HG02588 (cell line): ENCODE data around the gene BICRA.
"Not testable (repeated sequence)": the region's sequence is repeated elsewhere in the genome, so short reads cannot be mapped to it uniquely, and the experiment has no call there.

Source experiments
- ATAC-seq: cut with Tn5 transposase; IDR thresholded peaks from one replicate; pipeline ENCODE4 v1.9.1; 2021; ENCODE audit warnings: mild to moderate bottlenecking, moderate library complexity; ENCODE audit not compliant: unreplicated experiment

Gene BICRA

DNA sequence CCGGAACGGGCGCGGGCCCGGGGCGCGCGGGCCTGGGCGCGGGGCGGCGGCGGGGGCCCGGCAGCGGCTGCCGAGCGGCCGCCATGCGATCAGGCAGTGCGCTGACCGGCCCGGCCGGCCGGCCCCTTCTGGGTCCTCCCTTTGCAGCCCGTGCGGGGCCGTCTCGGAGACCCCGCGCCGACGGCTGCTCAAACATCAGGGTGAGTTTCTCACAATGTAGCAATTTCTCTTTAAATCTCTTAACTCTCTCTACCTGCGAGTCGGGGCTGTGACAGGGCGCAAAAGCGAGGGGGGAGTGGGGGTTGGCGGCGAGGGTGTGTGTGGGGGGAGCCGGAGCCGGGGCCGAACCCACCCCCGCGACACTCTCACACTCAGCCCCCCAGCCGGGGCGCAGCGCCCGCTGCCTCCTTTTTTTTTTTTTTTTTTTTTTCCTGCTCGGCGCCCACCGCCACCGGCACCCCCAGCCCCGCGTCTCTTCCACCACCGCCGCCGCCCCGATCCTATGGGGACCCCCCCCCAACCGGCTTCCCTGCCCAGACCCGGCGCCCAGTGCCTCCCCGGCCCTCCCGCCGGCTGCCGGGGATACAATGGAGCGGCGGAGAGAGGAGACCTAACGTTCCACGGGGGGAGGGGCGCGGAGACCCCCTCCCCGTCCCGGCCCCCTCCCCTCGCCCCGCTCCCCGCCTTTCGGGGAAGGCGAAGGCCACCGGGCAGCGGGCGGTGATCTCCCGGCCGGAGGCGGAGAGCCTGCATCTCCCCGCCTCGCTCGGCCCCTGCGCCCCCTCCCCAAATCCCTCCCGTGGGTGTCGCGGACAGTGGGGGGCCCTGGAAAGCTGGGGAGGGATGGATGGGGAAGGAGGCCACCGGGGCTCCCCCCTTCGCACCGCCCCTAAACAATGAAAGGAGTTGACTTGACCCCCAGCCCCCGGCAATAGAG is at the start of gene BICRA:
Gene BICRA (plus strand): TSS at position 166 of the 937 bp plus-strand sequence. CDS start 64,441 bp downstream, outside the sequence.
- peak; percentile 39 for ATAC-seq

DNA sequence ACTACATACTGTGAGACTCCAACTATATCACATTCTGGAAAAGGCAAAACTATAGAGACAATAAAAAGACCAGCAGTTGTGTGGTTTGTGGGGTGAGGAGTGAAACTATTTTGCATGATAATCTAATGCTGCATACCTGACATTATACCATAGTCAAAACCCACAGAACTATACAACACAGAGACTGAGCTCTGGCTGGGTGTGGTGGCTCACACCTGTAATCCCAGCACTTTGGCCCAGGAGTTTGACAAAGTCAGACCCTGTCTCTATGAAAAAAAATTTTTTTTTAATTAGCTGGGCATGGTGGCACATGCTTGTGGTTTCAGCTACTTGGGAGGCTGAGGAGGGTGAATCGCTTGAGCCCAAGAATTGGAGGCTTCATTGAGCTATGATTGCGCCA is 47.9 kb upstream of the BICRA start:
- ATAC-seq, result no peak

DNA sequence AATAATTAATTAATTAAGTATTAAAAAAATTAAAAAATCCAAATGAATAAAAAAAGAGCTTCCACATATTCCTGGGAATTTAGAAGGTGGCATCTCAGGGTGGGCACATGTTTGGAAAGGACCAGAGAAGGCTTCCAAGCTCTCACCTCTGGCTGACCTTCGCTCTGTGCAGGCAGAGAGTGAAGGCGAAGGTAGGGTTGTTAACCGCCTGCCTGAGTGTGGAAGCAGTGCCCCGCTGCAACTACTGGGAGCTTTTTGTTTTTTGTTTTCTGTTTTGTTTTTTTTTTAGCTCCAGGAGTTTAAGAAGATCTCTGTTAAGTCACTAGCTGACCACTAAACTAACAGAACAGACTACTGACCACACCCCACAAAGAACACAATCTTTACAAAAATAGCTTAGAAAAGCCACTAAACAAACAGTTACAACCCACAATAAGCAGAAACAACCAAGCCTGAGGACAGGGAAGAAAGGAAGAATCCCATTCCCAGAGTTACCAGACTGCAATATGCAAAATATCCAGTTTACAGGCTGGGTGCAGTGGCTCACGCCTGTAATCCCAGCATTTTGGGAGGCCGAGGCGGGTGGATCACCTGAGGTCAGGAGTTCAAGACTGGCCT is 47.4 kb upstream of the BICRA start:
- ATAC-seq, result no peak

DNA sequence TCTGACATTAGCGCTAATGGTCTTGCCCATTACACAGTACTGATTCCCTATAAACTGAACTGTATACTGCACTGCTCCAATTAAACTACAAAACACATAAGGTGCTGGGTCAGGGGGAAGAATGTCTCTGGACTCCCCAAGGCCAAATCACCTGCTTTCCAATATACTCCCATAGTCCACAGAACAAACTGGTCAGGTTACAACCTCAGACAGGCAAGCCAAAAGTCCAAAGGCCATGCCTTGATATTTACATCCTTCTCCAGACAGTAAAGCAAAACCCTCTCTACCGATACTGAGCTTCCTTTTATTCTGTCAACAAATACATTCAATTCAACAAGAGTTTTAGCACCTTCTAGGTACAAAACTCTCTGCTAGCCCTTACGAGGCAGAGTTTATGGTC is 44.9 kb upstream of the BICRA start:
- no peak for ATAC-seq

DNA sequence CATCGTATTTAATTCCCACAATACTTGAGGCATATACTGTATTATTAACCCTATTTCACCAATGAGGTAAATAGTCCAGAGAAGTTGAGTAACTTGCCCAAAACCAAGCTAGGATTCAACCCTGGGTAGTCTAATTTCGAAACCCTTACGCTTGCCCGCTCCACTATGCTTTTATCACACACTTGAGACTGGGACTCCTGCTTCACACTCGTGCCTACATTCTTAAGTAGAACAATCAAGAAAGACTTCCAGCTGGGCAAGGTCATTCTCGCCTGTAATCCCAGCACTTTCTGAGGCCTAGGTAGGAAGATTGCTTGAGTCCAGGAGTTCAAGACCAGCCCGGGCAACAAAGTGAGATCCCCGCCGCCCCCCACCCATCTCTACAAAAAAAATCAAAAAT is 39.6 kb upstream of the BICRA start:
- no peak for ATAC-seq

DNA sequence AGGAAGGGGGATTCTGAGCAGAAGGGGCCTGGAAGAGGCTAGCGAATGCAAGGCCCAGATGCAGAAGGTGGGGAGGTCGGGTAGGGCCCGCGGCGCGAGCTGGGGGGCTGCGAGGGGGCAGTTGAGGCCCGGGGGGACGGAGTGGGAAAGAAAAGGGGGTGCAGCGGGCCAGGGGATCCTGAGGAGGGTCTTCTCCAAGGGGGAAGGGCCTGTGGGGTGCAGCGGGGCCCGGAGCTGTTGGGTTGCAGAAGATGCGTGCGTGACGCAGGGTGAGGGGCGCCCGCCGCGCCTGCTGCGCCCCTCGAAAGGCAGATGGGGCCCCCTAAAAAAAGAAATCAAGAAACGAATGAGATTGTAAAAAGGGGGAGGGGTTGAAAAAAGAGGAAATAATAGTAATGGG is 36.3 kb upstream of the BICRA start:
- no peak for ATAC-seq

DNA sequence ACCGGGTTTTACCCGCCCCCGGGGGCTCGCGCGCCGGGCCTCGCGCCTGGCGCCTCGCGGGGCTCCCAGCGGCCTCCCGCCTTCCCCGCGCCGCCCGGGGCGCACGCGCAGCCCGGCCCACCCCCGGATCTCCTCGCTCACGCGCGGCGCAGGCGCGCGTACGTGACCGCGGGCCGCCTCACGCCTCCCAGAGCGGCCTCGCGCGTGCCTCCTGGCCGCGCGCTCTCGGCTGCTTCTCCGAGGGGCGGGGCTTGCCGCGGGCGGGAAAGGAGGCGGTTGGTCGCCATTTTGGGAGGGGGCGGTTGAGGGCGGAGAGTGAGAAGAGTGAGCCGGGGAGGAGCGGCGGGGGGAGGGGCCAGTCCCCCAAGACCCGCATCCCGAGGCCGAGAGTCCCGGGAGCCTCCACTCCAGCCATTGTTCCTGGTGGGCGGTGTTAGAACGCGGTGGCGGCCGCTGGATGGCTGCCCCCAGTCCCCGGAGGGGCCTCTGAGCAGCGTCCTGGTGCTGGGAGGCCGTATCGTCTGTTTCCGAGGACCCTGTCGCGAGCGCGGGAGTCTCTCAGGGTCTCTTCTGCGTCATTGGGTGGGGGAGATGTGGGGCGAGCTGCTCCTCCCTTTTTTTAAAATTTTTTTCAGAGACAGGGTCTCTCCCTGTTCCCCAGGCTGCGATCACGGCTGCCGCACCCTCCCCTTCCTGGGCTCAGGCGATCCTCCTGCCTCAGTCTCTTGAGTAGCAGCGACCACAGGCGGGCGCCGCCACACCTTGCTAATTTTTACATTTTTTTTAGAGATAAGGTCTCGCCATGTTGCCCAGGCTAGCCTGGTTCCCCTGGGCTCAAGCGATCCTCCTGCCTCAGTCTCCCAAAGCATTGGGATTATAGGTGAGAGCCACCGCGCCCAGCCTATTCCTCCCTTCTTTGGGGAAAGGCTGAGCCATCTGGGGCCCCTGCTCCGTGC is 35.6 kb upstream of the BICRA start, which contains the start of gene ZNF541:
Gene ZNF541 (minus strand): TSS at position 78 of the 956 bp plus-strand sequence. CDS start 17,292 bp downstream, outside the sequence.
- no peak for ATAC-seq

DNA sequence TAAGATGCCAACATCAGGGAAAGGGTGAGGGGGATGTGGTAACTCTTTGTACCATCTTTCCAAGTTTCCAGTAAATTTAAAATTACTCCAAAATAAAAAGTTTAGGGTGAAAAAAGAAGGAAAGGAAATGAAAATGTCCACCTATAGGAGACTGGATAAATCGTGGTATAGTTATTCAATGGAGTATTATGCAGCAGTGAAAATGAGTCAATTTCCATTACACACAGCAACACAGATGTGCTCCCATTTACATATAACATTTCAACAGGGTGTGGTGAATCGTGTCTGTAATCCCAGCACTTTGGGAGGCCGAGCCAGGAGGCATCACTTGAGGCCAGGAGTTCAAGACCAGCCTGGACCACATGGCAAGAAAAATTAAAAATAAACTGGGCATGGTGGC is 28.5 kb upstream of the BICRA start:
- ATAC-seq, result no peak

DNA sequence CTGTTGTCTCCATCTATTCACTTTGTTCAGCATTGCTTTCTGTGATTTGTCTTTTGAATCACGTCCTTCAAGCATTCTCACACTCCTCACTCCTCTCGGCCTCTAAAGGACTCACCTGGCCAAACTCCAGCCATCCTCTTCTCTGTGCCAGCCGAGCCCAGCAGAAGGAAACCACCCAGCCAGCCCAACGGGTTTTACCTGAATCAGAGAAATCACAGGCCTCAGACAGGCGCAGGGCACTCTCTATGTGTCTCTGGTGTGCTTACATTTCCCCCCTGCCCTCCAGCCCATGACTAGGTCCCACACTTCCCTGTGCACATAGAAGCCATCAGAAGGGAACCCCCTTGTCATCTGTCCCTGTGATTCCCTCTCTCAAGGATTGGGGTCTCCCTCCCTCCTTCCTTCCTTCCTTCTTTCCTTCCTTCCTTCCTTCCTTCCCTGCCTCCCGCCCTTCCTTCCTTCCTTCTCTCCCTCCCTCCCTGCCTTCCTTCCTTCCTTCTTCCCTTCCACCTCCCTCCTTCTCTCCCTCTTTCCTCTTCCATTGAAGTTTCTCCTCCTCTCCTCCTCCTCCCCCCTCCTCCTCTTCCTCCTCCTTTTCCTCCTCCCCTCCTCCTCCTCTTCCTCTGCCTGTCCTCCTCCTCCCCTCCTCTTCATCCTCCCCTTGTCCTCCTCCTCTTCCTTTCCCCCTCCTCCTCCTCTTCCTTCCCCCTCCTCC is 27.2 kb upstream of the BICRA start:
- no peak for ATAC-seq

DNA sequence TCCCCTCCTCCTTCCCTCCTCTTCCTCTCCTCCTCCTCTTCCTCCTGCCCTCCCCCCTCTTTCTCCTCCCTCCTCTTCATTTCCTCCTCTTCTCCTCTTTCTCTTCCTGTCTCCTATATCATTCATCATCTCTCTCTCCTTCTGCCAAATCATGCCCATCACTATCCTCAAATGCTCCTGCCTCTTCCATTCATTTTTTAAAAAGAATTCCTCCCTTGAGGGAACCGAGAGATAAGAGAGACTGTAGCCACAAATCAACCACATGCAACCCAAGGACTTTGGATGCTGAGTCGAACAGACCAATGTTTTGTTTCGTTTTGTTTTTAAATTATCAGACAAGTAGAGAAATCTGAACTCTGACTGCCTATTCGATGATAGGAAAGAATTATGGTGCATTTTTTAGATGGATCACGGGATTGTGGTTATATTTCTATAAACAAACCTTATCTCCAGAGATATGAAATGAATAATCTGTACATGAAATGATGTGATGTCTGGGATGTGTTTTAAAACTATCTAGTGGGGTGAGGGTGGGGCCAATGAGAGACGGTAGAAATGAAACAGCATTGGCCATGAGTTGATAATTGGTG is 26.5 kb upstream of the BICRA start:
- no peak for ATAC-seq

DNA sequence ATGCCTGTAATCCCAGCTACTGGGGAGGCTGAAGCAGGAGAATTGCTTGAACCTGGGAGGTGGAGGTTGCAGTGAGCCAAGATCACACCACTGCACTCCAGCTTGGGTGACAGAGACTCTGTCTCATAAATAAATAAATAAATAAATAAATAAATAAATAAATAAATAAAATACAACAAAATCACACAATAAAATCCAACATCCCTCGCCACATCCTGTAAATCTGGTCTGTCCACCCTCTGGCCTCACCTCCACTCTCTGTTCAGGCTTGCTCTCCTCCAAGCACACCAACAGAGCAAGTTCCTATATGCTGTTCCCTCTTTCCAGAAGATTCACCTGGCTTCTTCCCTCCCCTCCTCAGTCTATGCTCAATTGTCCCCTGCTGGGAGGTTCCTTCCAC is 25.8 kb upstream of the BICRA start:
- not testable (repeated sequence) for ATAC-seq

DNA sequence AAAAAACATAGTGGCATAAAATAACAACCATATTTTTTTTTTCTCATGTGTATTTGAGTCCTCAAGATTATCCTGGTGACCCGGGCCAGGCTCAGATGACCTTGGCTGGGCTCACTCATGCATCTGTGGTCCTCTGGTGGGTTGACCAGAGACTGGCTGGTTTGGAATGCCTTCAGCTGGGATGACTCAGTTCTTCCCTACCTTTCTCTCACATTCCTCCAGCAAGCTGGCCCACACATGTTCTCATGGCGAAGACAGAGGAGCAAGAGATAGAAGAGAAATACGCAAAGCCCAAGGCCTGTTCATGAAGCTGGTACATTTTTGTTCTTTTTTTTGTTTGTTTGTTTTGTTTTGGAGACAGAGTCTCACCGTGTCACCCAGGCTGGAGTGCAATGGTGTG is 21.6 kb upstream of the BICRA start:
- no peak for ATAC-seq

DNA sequence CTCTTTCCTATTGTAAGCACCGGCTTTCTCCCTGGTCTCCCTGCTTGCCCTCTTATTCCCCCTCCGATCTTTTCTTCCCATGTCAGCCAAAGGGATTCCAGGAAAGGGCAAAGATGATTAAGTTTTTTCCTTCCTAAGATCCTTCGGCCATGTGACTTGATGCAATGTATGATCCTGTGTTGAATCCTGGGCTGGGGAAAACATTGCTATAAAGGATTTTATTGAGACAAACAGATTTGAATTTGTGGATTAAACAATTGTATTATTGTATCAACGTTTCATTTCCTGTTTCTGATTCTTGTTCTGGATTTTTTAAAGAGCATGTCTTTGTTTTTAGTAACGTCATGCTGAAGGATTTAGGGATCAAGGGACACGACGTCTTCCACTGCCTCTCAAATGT is 19.1 kb upstream of the BICRA start:
- ATAC-seq, result no peak

DNA sequence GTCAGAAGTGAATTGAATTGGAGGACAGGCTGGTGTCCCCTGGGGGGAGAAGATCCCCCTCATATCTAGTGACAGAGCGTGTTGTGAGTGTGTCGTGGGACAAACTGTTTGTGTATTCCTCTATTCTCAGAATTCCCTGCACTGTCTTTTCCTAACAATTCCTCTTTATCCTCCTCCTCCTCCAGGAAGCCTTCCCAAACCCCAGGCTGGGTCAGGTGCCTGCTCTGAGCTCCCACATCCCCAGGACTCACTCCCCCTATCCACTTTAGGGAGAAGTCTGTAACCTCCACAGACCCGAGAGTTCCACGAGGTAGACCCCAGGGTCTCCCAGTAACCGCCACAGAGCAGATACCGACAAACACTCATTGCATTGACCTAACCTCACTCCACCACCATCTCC is 15.1 kb upstream of the BICRA start:
- ATAC-seq, result no peak

DNA sequence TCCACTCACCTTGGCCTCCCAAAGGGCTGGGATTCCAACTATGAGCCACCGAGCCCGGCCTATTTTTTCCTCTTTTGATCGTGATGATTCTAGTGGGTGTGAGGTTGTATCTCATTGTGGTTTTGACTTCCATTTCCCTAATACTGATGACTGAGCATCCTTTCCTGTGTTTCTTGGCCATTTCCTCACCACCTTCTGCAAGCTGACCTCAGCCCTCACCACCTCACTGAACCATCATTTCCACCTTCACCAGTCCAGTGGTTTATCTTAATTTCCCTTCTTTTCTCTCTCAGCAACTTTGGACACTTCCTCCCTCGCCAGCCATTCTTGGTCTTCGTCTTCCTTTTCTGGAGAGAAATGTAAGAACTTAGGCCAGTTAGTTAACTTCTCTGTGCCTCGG is 13.0 kb upstream of the BICRA start:
- no peak for ATAC-seq

DNA sequence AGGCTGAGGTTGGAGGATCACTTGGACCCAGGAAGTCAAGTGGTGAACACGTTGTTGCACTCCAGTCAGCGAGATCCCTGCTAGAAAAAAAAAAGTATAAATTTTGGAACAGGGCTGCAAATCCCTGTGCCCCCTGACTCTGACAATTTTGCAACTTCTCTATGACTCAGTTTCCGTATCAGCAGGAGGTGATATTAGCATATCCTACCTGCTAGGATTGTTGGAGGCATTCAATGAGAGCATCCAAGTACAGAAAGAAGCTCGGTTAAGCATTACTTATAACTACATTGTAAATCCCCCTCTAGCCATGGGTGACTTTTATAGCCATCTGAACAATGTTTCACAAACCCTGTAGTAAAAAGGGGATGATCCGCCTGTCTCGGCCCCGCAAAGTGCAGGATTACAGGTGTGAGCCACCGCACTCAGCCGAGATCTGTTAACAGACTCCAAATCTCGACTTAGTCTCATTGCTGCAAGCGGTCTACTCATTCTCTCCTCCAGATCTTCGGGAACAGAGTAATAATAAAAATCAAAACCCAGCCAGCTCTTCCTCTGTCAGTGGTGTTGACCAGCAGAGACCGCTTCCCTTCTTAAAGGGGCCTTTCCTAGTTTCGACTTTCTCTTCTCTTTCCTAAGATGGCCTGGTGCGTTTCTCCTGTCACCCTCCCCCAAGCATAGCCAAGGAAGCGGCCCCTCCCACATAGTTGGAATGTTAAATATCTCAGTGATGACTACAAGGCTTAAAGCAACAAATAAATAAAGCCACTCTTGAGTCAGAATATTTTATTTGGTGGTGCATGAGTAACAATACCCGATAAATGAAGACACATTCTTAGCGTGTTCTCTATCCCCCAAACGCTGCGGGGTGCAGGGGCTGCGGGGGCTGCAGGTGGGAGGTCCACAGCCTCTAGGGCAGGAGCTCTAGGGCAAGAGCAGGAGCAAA is 10.3 kb upstream of the BICRA start:
- ATAC-seq, result no peak

DNA sequence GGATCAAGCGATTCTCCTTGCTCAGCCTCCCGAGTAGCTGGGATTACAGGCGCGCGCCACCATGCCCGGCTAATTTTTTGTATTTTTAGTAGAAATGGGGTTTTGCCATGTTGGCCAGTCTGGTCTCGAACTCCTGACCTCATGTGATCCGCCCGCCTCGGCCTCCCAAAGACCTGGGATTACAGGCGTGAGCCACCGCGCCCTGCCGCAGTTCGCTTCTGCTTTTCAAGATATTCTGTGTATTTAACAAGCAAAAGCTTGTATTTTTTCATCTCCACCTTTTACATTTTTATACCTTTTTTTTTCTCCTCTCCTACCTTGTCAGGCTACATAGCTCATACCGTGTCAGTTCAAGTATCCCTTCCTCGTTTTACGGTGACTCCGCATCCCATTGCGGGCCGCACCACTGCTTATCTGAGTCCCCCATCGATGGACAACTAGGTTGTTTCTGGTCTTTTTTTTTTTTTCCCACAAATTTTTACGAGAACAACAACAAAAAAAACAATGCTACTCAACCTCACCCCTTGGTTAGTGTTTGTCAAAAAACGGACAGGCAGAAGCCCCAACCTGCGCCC is 9.2 kb upstream of the BICRA start:
- ATAC-seq, result not testable (repeated sequence)
